PC-3 (cell line): Measurements from ENCODE around the gene KIFC1. TPM values are rescaled to one million over a fixed set of nuclear protein-coding genes. Genes with fewer than 3 reads are reported as not detected.

ENCODE experiments used
- ATAC-seq: fragments of 200-7000 bp; cut with Tn5 transposase; 2 replicates; pipeline ENCODE4 v1.9.1; 2020; ENCODE audit warnings: mild to moderate bottlenecking, moderate library complexity
- BruUV-seq: library from RNA; stranded (reverse); fragments of 400-500 nt; replicated peaks from 2 replicates; lab custom pipeline; 2021; lab: Mats Ljungman, UMichigan
- CTCF ChIA-PET: fragments of 300-600 bp; sonication (Branson Sonifier 250); formaldehyde crosslinking; loops from one replicate; lab custom pipeline; 2022; ENCODE audit warnings: antibody characterized with exemption; lab: Charles Lee
- POLR2A ChIA-PET: fragments of 300-600 bp; sonication (Branson Sonifier 250); formaldehyde crosslinking; loops from one replicate; lab custom pipeline; 2022; ENCODE audit warnings: antibody characterized with exemption; ENCODE audit not compliant: unreplicated experiment; lab: Charles Lee
- DNase-seq: peaks from one replicate; pipeline ENCODE4 v3.0.0-alpha.2; 2015
- H2AFZ ChIP-seq: fragments of 300-600 bp; sonication (generic); 2 replicates; pipeline ENCODE4 v1.6.0; 2016; ENCODE audit warnings: antibody characterized with exemption, low read length
- H3F3A ChIP-seq: fragments of 300-600 bp; sonication (generic); one replicate; pipeline ENCODE4 v1.6.0; 2017; ENCODE audit warnings: antibody characterized with exemption, low read length, control low read depth, mild to moderate bottlenecking; ENCODE audit not compliant: unreplicated experiment
- H3K27ac ChIP-seq: fragments of 300-600 bp; sonication (generic); 2 replicates; pipeline ENCODE4 v1.5.1; 2016; ENCODE audit warnings: mild to moderate bottlenecking, low read length
- H3K27me3 ChIP-seq: fragments of 300-600 bp; sonication (generic); 2 replicates; pipeline ENCODE4 v1.6.1; 2016; ENCODE audit warnings: low read length, mixed read lengths
- H3K36me3 ChIP-seq: fragments of 300-600 bp; sonication (generic); 2 replicates; pipeline ENCODE4 v1.6.1; 2016; ENCODE audit warnings: low read depth, mixed run types, low read length, mixed read lengths
- H3K4me1 ChIP-seq: fragments of 300-600 bp; sonication (generic); 2 replicates; pipeline ENCODE4 v1.5.1; 2016; ENCODE audit warnings: low read length; ENCODE audit not compliant: insufficient read depth
- H3K4me2 ChIP-seq: fragments of 300-600 bp; sonication (generic); 2 replicates; pipeline ENCODE4 v1.6.0; 2016; ENCODE audit warnings: low read length
- H3K4me3 ChIP-seq: fragments of 300-600 bp; sonication (generic); 2 replicates; pipeline ENCODE4 v1.5.1; 2016; ENCODE audit warnings: mild to moderate bottlenecking, low read length, mixed read lengths
- H3K79me2 ChIP-seq: fragments of 300-600 bp; sonication (generic); 2 replicates; pipeline ENCODE4 v1.6.1; 2017; ENCODE audit warnings: low read length, mixed read lengths
- H3K9ac ChIP-seq: fragments of 300-600 bp; sonication (generic); 2 replicates; pipeline ENCODE4 v1.6.0; 2016; ENCODE audit warnings: mild to moderate bottlenecking, low read length
- H3K9me2 ChIP-seq: fragments of 300-600 bp; sonication (generic); replicated peaks from 2 replicates; pipeline ENCODE4 v1.6.1; 2016; ENCODE audit warnings: mixed run types, low read length, mixed read lengths
- H3K9me3 ChIP-seq: fragments of 300-600 bp; sonication (generic); 2 replicates; pipeline ENCODE4 v1.6.1; 2016; ENCODE audit warnings: low read length, mixed read lengths
- H4K20me1 ChIP-seq: fragments of 300-600 bp; sonication (generic); 2 replicates; pipeline ENCODE4 v1.6.1; 2016; ENCODE audit warnings: low read length, mixed read lengths
- EZH2 ChIP-seq: fragments of 300-600 bp; sonication (generic); IDR thresholded peaks from one replicate; pipeline ENCODE4 v1.6.1; 2017; ENCODE audit warnings: antibody characterized with exemption, mild to moderate bottlenecking, low read length; ENCODE audit not compliant: unreplicated experiment
- EZH2phosphoT487 ChIP-seq: fragments of 300-600 bp; sonication (generic); IDR thresholded peaks from 2 replicates; pipeline ENCODE4 v1.6.1; 2018; ENCODE audit warnings: mild to moderate bottlenecking, antibody characterized with exemption, low read length, borderline replicate concordance
- intact Hi-C: fragments of 100-400 bp; cut with micrococcal nuclease; formaldehyde crosslinking; loops from 2 replicates; pipeline ENCODE4 v1.9.0; 2023
- total RNA-seq: library from RNA; depleted of rRNA; stranded (reverse); fragments of >200 nt; gene quantifications from 2 replicates; pipeline ENCODE4 v1.2.3, GENCODE V29; 2014
- TF ChIP-seq, protein P1 (sequence below): fragments of 300-600 bp; sonication (generic); conservative IDR thresholded peaks from 2 replicates; pipeline ENCODE4 v1.5.1; 2017; ENCODE audit warnings: antibody characterized with exemption, low read depth, mild to moderate bottlenecking, low read length

KIFC1 gene
- total RNA-seq, 1 experiment from 2014 or later, result 66.7 TPM

DNA sequence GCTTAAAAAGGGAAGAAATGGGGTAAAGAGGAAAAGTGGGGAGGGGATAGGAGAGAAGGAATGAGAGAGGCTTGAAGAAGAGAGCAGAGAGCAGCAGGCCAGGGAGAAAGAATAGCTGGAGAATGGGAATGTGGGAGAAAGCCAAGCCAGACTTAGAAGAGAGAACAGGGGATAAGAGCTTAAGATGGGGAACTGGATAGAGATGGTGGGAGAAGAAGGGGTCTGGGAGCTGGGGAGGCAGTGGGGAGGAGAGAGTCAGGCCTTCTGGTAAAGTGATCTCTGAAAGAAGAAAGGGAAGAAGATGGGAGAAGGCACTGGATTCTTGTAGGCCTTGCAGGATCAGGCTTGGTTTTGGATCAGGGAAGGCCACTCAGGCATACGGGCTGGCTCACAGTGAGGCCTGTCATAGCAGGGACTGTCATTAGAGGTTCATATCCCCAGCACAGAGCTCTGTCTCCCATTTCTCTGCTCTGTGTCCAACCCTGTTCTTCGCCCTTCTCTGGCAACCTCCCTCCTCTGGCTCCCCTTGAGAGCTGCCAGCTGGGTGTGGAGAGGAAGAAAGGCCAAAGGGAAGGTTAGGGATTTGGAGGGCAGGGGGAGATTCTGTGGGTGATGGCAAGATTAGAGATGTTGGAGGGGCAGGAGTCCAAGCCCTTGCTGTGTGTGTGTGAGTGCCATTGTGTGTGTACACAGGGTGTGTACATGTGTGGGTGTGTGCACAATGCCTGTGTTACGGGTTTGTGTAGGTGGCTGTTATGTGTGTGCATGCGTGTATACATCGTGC is 37.5 kb downstream of the KIFC1 start:
- intact Hi-C loops, result no loop called here
- Histone ChIP-seq H2AFZ (no peak overlapping the region), H3K4me2 (peak overlapping the region; percentile 86; the same call in 1 of the 2 replicates), H3F3A (no peaks in the 10 kb centered on the region), H3K4me3 (no peak overlapping the region), H3K9me2 (no peaks in the 10 kb centered on the region), H3K36me3 (no peaks in the 10 kb centered on the region), H3K9ac (no peak overlapping the region), H3K27me3 (no peaks in the 10 kb centered on the region), H4K20me1 (no peaks in the 10 kb centered on the region), H3K9me3 (no peaks in the 10 kb centered on the region), H3K79me2 (no peaks in the 10 kb centered on the region), H3K27ac (no peak overlapping the region), H3K4me1 (peaks cover 23% of the 10 kb centered on the region)
- DNase-seq (no peak), ATAC-seq (no peak)
- CTCF ChIA-PET, result no interaction called here
- BruUV-seq, result no TSS peak
- TF ChIP-seq, protein P1, sequence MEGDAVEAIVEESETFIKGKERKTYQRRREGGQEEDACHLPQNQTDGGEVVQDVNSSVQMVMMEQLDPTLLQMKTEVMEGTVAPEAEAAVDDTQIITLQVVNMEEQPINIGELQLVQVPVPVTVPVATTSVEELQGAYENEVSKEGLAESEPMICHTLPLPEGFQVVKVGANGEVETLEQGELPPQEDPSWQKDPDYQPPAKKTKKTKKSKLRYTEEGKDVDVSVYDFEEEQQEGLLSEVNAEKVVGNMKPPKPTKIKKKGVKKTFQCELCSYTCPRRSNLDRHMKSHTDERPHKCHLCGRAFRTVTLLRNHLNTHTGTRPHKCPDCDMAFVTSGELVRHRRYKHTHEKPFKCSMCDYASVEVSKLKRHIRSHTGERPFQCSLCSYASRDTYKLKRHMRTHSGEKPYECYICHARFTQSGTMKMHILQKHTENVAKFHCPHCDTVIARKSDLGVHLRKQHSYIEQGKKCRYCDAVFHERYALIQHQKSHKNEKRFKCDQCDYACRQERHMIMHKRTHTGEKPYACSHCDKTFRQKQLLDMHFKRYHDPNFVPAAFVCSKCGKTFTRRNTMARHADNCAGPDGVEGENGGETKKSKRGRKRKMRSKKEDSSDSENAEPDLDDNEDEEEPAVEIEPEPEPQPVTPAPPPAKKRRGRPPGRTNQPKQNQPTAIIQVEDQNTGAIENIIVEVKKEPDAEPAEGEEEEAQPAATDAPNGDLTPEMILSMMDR, result no peak
- TF ChIP-seq EZH2 (no peak), EZH2phosphoT487 (no peak)
- POLR2A ChIA-PET, result no interaction called here

DNA sequence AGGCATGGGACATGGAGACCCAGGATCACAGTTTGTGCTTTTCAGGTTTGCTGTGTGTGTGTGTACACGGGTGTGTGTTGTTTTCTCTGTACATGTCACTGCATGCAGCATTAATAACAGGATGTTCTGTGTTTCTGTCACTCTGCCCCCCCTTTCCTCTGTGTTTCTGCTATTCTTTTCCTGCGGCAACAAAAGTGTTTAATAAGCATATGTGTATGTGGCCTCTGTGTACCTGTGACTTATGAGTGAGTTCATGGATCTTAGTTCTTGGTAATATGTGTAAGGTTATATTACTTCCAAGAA is 38.1 kb downstream of the KIFC1 start:
- no peaks in the 10 kb centered on the region for H3F3A ChIP-seq
- no peak for TF ChIP-seq EZH2phosphoT487
- no peak for TF ChIP-seq EZH2
- TF ChIP-seq, protein P1, result no peak
- no peak for DNase-seq
- H3K4me2 ChIP-seq, result no peak overlapping the region
- H4K20me1 ChIP-seq, result no peaks in the 10 kb centered on the region
- H3K9ac ChIP-seq, result no peak overlapping the region
- ATAC-seq, result no peak
- H3K4me1 ChIP-seq, result peaks cover 22% of the 10 kb centered on the region
- H3K79me2 ChIP-seq, result no peaks in the 10 kb centered on the region
- H3K27me3 ChIP-seq, result no peaks in the 10 kb centered on the region
- intact Hi-C loops, result no loop called here
- no peak overlapping the region for H2AFZ ChIP-seq
- ChIA-PET POLR2A (no interaction called here), CTCF (interaction anchor here (0.6 kb wide), 1 partner anchor 20 kb away, joined by 4 read pairs; no protein-coding TSS in a partner anchor)
- H3K27ac ChIP-seq, result no peak overlapping the region
- H3K9me3 ChIP-seq, result no peaks in the 10 kb centered on the region
- BruUV-seq, result no TSS peak
- H3K36me3 ChIP-seq, result no peaks in the 10 kb centered on the region
- no peaks in the 10 kb centered on the region for H3K9me2 ChIP-seq
- H3K4me3 ChIP-seq, result no peak overlapping the region

DNA sequence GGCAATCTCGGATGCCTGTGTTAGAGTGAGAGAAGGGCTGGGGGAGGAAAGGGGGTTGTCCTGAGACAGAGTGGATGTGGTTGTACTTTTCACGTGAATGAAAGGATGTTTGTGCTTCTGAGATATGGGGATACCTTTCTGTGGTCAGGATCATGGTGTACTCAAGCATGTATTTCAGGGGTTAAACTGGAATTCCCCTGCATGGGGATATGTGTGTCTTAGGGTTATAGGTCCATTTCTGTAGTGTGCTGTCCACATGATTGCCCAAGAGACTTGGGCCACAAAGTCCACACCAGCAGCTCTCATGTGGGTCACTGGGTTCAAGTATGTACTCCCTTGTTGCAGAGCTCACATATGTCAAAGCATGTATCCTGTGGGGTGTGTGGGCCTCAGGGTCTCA is 38.7 kb downstream of the KIFC1 start:
- TF ChIP-seq EZH2phosphoT487 (no peak), EZH2 (no peak)
- TF ChIP-seq, protein P1, result no peak
- DNase-seq (no peak), ATAC-seq (no peak)
- H3K9me3 ChIP-seq, result no peaks in the 10 kb centered on the region
- ChIA-PET CTCF (interaction anchor here (0.6 kb wide), 1 partner anchor 20 kb away, joined by 4 read pairs; no protein-coding TSS in a partner anchor), POLR2A (interaction anchor here (0.5 kb wide), 1 partner anchor 24 kb away, joined by 3 read pairs; the partner anchor contains the start of gene ZBTB9)
- H3K4me1 ChIP-seq, result peaks cover 16% of the 10 kb centered on the region
- intact Hi-C loops, result no loop called here
- no peak overlapping the region for H2AFZ ChIP-seq
- BruUV-seq, result no TSS peak
- H3K79me2 ChIP-seq, result no peaks in the 10 kb centered on the region
- H3F3A ChIP-seq, result no peaks in the 10 kb centered on the region
- H3K9ac ChIP-seq, result no peak overlapping the region
- no peaks in the 10 kb centered on the region for H3K9me2 ChIP-seq
- H3K4me3 ChIP-seq, result no peak overlapping the region
- no peaks in the 10 kb centered on the region for H3K36me3 ChIP-seq
- H3K27me3 ChIP-seq, result no peaks in the 10 kb centered on the region
- H3K4me2 ChIP-seq, result no peak overlapping the region
- no peak overlapping the region for H3K27ac ChIP-seq
- H4K20me1 ChIP-seq, result no peaks in the 10 kb centered on the region
